A549 (cell line): ENCODE results near the gene SYT2.
A peak's percentile ranks its signal among the peaks of the same experiment; 100 is the strongest.

ENCODE experiments used
- BHLHE40 ChIP-seq: IDR thresholded peaks from 2 replicates; pipeline ENCODE4 v1.6.1; 2012; ENCODE audit warnings: low read depth, low read length, inconsistent platforms
- KDM5A ChIP-seq: fragments of 200-600 bp; sonication (generic); IDR thresholded peaks from 2 replicates; pipeline ENCODE4 v1.6.1; 2016; ENCODE audit warnings: antibody characterized with exemption, mild to moderate bottlenecking
- MYC ChIP-seq: IDR thresholded peaks from 2 replicates; pipeline ENCODE4 v1.6.1; 2012; ENCODE audit warnings: mild to moderate bottlenecking, inconsistent platforms, low read length, improper control_type of control experiment, borderline replicate concordance
- NFE2L2 ChIP-seq: fragments of 150-350 bp; conservative IDR thresholded peaks from 2 replicates; pipeline ENCODE4 v1.6.1; 2014; ENCODE audit warnings: low read length
- USF2 ChIP-seq: fragments of 450-650 bp; IDR thresholded peaks from 2 replicates; pipeline ENCODE4 v1.6.1; 2014; ENCODE audit warnings: antibody characterized with exemption
- TF ChIP-seq, protein P1 (sequence below): fragments of >200 bp; sonication (Bioruptor Twin); formaldehyde crosslinking; IDR thresholded peaks from 3 replicates; pipeline ENCODE4 v1.5.1; 2016

DNA sequence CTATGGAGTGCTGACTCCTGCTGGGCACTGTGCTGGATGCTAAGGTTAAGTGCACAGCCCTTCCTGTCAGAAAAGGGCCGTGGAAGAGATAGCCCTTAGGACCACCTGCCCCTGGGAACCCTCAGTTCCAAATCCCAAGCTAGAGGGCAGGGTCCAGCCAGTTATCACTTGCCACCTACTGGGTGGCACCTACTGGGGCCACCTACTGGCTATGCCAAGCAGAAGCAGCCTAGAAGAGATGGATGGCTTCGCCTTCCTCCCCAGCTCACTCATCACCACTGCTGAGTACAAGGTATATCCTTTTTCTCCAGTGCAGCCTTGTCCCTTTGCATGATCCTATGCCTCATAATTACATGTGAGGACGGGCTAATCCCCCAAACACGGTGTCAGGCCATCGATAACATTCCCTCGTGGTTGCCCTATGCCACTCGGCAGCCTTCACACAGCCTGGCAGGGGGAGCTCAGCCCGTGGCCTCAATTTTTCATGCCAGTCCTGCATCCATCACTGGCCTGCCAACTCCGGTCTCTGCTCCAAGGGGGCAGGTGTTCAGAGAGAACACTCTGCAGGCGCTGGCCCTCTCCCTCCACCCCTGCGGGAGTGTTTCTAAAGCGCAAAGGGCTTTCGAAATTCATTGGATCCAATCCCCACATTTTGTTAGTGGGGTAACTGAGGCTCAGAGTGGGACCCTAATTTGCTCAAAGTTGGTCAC is 49.0 kb downstream of the SYT2 start:
- TF ChIP-seq BHLHE40 (no peak), USF2 (no peak), MYC (no peak), NFE2L2 (no peak), KDM5A (no peak)
- TF ChIP-seq, protein P1, sequence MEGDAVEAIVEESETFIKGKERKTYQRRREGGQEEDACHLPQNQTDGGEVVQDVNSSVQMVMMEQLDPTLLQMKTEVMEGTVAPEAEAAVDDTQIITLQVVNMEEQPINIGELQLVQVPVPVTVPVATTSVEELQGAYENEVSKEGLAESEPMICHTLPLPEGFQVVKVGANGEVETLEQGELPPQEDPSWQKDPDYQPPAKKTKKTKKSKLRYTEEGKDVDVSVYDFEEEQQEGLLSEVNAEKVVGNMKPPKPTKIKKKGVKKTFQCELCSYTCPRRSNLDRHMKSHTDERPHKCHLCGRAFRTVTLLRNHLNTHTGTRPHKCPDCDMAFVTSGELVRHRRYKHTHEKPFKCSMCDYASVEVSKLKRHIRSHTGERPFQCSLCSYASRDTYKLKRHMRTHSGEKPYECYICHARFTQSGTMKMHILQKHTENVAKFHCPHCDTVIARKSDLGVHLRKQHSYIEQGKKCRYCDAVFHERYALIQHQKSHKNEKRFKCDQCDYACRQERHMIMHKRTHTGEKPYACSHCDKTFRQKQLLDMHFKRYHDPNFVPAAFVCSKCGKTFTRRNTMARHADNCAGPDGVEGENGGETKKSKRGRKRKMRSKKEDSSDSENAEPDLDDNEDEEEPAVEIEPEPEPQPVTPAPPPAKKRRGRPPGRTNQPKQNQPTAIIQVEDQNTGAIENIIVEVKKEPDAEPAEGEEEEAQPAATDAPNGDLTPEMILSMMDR: peak; percentile 2; the same call in 1 of the 3 replicates
